H1 (cell line): ENCODE measurements around the gene KRT9. TPM values are rescaled to one million over a fixed set of nuclear protein-coding genes. Genes with fewer than 3 reads are reported as not detected.
A peak's percentile ranks its signal among the peaks of the same experiment; 100 is the strongest.

Experiments
- CTCF ChIA-PET: fragments of 300-600 bp; sonication (Branson Sonifier 250); formaldehyde crosslinking; loops from one replicate; lab custom pipeline; 2021; ENCODE audit not compliant: partially characterized antibody; lab: Charles Lee
- POLR2A ChIA-PET: fragments of 300-600 bp; sonication (Branson Sonifier 250); formaldehyde crosslinking; loops from one replicate; lab custom pipeline; 2021; ENCODE audit warnings: inconsistent platforms; ENCODE audit not compliant: partially characterized antibody; lab: Charles Lee
- DNase-seq, 2 experiments: peaks; one replicate each; pipeline versions ENCODE4 v3.0.0 to v3.0.0-alpha.2; 2010 to 2022; ENCODE audit warnings: low spot score in 2 of 2, low read depth in 1 of 2, mixed read lengths in 1 of 2
- FAIRE-seq: peaks from 2 replicates; lab custom pipeline; 2011; peaks lifted over from hg19 to GRCh38; lab: Jason Lieb, UNC
- H2AFZ ChIP-seq: 2 replicates; pipeline ENCODE4 v1.8.1; 2012; ENCODE audit warnings: low read length, inconsistent platforms
- H2AK5ac ChIP-seq: 2 replicates; pipeline ENCODE4 v1.6.1; 2013; ENCODE audit warnings: low read depth, low read length
- H2BK120ac ChIP-seq: replicated peaks from 2 replicates; pipeline ENCODE3; 2013; ENCODE audit warnings: low read depth, low read length, inconsistent platforms
- H2BK12ac ChIP-seq: 2 replicates; pipeline ENCODE4 v1.6.1; 2013; ENCODE audit warnings: low read depth, low read length
- H2BK15ac ChIP-seq: 2 replicates; pipeline ENCODE4 v1.6.1; 2013; ENCODE audit warnings: low read length
- H2BK20ac ChIP-seq: 2 replicates; pipeline ENCODE4 v1.6.1; 2013; ENCODE audit warnings: low read length
- H2BK5ac ChIP-seq: 2 replicates; pipeline ENCODE4 v1.6.1; 2013; ENCODE audit warnings: low read depth, low read length
- H3K14ac ChIP-seq: 2 replicates; pipeline ENCODE4 v1.6.1; 2013; ENCODE audit warnings: inconsistent platforms; ENCODE audit not compliant: insufficient read length
- H3K18ac ChIP-seq: 2 replicates; pipeline ENCODE4 v1.6.1; 2013; ENCODE audit warnings: low read length; ENCODE audit errors: extremely low read depth
- H3K23ac ChIP-seq: 2 replicates; pipeline ENCODE4 v1.6.1; 2013; ENCODE audit warnings: inconsistent platforms; ENCODE audit not compliant: insufficient read length
- H3K23me2 ChIP-seq: 2 replicates; pipeline ENCODE4 v1.6.1; 2013; ENCODE audit warnings: low read depth, low read length
- H3K27ac ChIP-seq: 2 replicates; pipeline ENCODE4 v1.6.1; 2011; ENCODE audit warnings: low read depth, low read length, inconsistent platforms
- H3K27me3 ChIP-seq, 4 experiments: replicated peaks in 1 of 4; 1 replicate in 1 of 4; 2 replicates in 3 of 4; pipeline versions ENCODE4 v1.6.1 to v1.8.1; 2011 to 2013; ENCODE audit warnings: low read length in 3 of 4, mild to moderate bottlenecking in 3 of 4, inconsistent platforms in 2 of 4, mixed read lengths in 2 of 4, moderate library complexity in 1 of 4; ENCODE audit not compliant: control insufficient read depth in 3 of 4, insufficient read depth in 3 of 4; ENCODE audit errors: extremely low read depth in 1 of 4
- H3K36me3 ChIP-seq, 4 experiments: 2 replicates each; pipeline versions ENCODE4 v1.6.1 to v1.8.1; 2011 to 2013; ENCODE audit warnings: mild to moderate bottlenecking in 4 of 4, low read length in 3 of 4, moderate library complexity in 2 of 4, control low read depth in 1 of 4, inconsistent platforms in 1 of 4; ENCODE audit not compliant: insufficient read depth in 4 of 4, control insufficient read depth in 2 of 4
- H3K4ac ChIP-seq: replicated peaks from 2 replicates; pipeline ENCODE3; 2013; ENCODE audit warnings: low read length, low read depth, mixed read lengths, inconsistent platforms; ENCODE audit not compliant: insufficient read length
- H3K4me1 ChIP-seq, 4 experiments: replicated peaks in 1 of 4; 1 replicate in 1 of 4; 2 replicates in 3 of 4; pipeline versions ENCODE4 v1.6.1 to v1.8.1; 2011 to 2013; ENCODE audit warnings: low read length in 3 of 4, inconsistent platforms in 2 of 4, mixed read lengths in 1 of 4; ENCODE audit not compliant: insufficient read depth in 4 of 4, control insufficient read depth in 3 of 4
- H3K4me2 ChIP-seq, 2 experiments: 2 replicates each; pipeline versions ENCODE4 v1.6.1 to v1.8.1; 2011 to 2013; ENCODE audit warnings: low read depth in 2 of 2, low read length in 2 of 2, control low read depth in 1 of 2, inconsistent platforms in 1 of 2, mild to moderate bottlenecking in 1 of 2; ENCODE audit not compliant: insufficient read depth in 1 of 2
- H3K4me3 ChIP-seq, 4 experiments: fragments of 200-600, 300-600 bp in 1 of 4; sonication (generic), shearing (Covaris generic), sonication (Bioruptor Twin) in 1 of 4; 2 replicates each; pipeline versions ENCODE4 v1.5.1 to v1.8.1; 2011 to 2016; ENCODE audit warnings: low read length in 4 of 4, low read depth in 3 of 4, control low read depth in 2 of 4, inconsistent platforms in 2 of 4, mild to moderate bottlenecking in 2 of 4, mixed read lengths in 1 of 4, moderate library complexity in 1 of 4; ENCODE audit not compliant: insufficient read depth in 2 of 4; ENCODE audit errors: extremely low read depth in 1 of 4
- H3K56ac ChIP-seq: replicated peaks from 2 replicates; pipeline ENCODE3; 2013; ENCODE audit warnings: low read depth, mild to moderate bottlenecking, mixed read lengths, low read length, inconsistent platforms; ENCODE audit not compliant: insufficient read length
- H3K79me1 ChIP-seq: 2 replicates; pipeline ENCODE4 v1.6.1; 2013; ENCODE audit warnings: low read depth, low read length, control low read depth
- H3K79me2 ChIP-seq, 2 experiments: 2 replicates each; pipeline versions ENCODE4 v1.6.1 to v1.8.1; 2012 to 2013; ENCODE audit warnings: low read length in 2 of 2, mild to moderate bottlenecking in 2 of 2, inconsistent platforms in 1 of 2; ENCODE audit not compliant: insufficient read depth in 2 of 2, control insufficient read depth in 1 of 2
- H3K9ac ChIP-seq, 4 experiments: replicated peaks in 1 of 4; 1 replicate in 1 of 4; 2 replicates in 3 of 4; pipeline versions ENCODE4 v1.6.1 to v1.8.1; 2011 to 2013; ENCODE audit warnings: low read depth in 3 of 4, low read length in 3 of 4, control low read depth in 2 of 4, mild to moderate bottlenecking in 2 of 4, moderate library complexity in 2 of 4, inconsistent platforms in 1 of 4; ENCODE audit errors: extremely low read depth in 1 of 4
- H3K9me3 ChIP-seq, 2 experiments: 2 replicates each; pipeline versions ENCODE4 v1.6.1 to v1.8.1; 2012 to 2013; ENCODE audit warnings: mild to moderate bottlenecking in 2 of 2, moderate library complexity in 2 of 2, control low read depth in 1 of 2, inconsistent platforms in 1 of 2, low read depth in 1 of 2, low read length in 1 of 2, mixed read lengths in 1 of 2; ENCODE audit not compliant: insufficient read depth in 2 of 2
- H4K20me1 ChIP-seq, 2 experiments: replicated peaks in 1 of 2; 2 replicates each; pipeline versions ENCODE3 to v1.8.1; 2011 to 2013; ENCODE audit warnings: inconsistent platforms in 2 of 2, low read length in 2 of 2, mild to moderate bottlenecking in 1 of 2; ENCODE audit not compliant: insufficient read depth in 2 of 2, control insufficient read depth in 1 of 2
- H4K5ac ChIP-seq: 2 replicates; pipeline ENCODE4 v1.6.1; 2013; ENCODE audit warnings: low read length, low read depth, mixed read lengths, inconsistent platforms; ENCODE audit not compliant: insufficient read length
- H4K8ac ChIP-seq: 2 replicates; pipeline ENCODE4 v1.8.0; 2013; ENCODE audit warnings: mild to moderate bottlenecking, moderate library complexity, low read length, inconsistent platforms; ENCODE audit not compliant: insufficient read depth; ENCODE audit errors: extremely low read depth
- H4K91ac ChIP-seq: replicated peaks from 2 replicates; pipeline ENCODE3; 2013; ENCODE audit warnings: low read length, mixed read lengths, inconsistent platforms; ENCODE audit not compliant: insufficient read length
- ASH2L ChIP-seq: fragments of 200-600, 300-600 bp; sonication (generic); IDR thresholded peaks from one replicate; pipeline ENCODE4 v1.7.1; 2017; ENCODE audit warnings: low read length
- BACH1 ChIP-seq: IDR thresholded peaks from 2 replicates; pipeline ENCODE4 v1.6.1; 2012; ENCODE audit warnings: low read length, improper control_type of control experiment
- KDM1A ChIP-seq: fragments of 200-600, 300-600 bp; sonication (generic); IDR thresholded peaks from 2 replicates; pipeline ENCODE4 v1.7.1; 2016; ENCODE audit warnings: mild to moderate bottlenecking, low read length, borderline replicate concordance
- MAFK ChIP-seq: IDR thresholded peaks from 2 replicates; pipeline ENCODE4 v1.6.1; 2012; ENCODE audit warnings: low read depth, mild to moderate bottlenecking, improper control_type of control experiment, low read length
- SRF ChIP-seq: IDR thresholded peaks from 2 replicates; pipeline ENCODE4 v1.6.1; 2011; ENCODE audit warnings: mild to moderate bottlenecking, low read depth, low read length, moderate library complexity
- WGBS, 2 experiments: shearing (Covaris generic) in 1 of 2; methylation state at CpG; one replicate each; pipeline versions ENCODE4 v1.1.6 to v1.1.7; 2013 to 2015; ENCODE audit warnings: low lambda C conversion rate in 2 of 2, mixed read lengths in 2 of 2, inconsistent platforms in 1 of 2, low coverage in 1 of 2, missing lambda C conversion rate in 1 of 2; ENCODE audit not compliant: insufficient replicate concordance in 2 of 2, insufficient coverage in 1 of 2, insufficient read length in 1 of 2; ENCODE audit errors: extremely low coverage in 1 of 2, missing lambda C conversion rate in 1 of 2; 5-methylcytosine and 5-hydroxymethylcytosine counted together
- polyA plus RNA-seq, 7 experiments: library from polyadenylated mRNA; depleted of rRNA in 3 of 7; stranded (reverse) in 5 of 7; unstranded in 2 of 7; fragments of >200 nt in 5 of 7; fragments of 200-250 nt in 2 of 7; gene quantifications; 1 replicate in 5 of 7; 2 replicates in 1 of 7; 4 replicates in 1 of 7; pipeline versions ENCODE4 v1.2.1 to v1.2.3, GENCODE V29; 2011 to 2013; ENCODE audit warnings: missing spikeins in 2 of 7, mixed read lengths in 2 of 7
- total RNA-seq: library from RNA; stranded (reverse); fragmentation: NEBNext Ultra II Directional; extraction: Animal tissue kit (Norgen Biotek cat#: 25700); gene quantifications from 2 replicates; pipeline ENCODE4 v1.2.1, GENCODE V29; 2021

KRT9 gene
- total and polyA plus RNA-seq, 2 of the 8 experiments (the other 6 are each of a cell fraction or from before 2014, with no cell fraction given) = not detected

- CTCF ChIA-PET = interaction anchor here (0.6 to 5.0 kb wide), 6 partner anchors 10 to 112 kb away, joined by 3 to 23 read pairs (median 8); no protein-coding TSS in a partner anchor
- Histone ChIP-seq H3K79me2 (no peaks in the 10 kb centered on the region), H2BK12ac (no peak overlapping the region), H3K79me1 (no peaks in the 10 kb centered on the region), H3K23me2 (peaks cover 15% of the 10 kb centered on the region; the same call in 1 of the 2 replicates), H2BK120ac (no peak overlapping the region), H3K27me3 (no peaks in the 10 kb centered on the region), H2AK5ac (no peak overlapping the region), H2BK20ac (no peak overlapping the region), H3K14ac (no peak overlapping the region), H3K18ac (no peak overlapping the region), H2BK15ac (no peak overlapping the region)
- FAIRE-seq = no peak
- 69% methylated on average over 4 of the region's 4 CpGs; no CpG with 5 or more reads in 1 of the 2 experiments for WGBS, 2 experiments
- TF ChIP-seq SRF (no peak), KDM1A (peak; percentile 29; the same call in 1 of the 2 replicates), BACH1 (no peak), MAFK (no peak), ASH2L (no peak)
- TF ChIP-seq, all 59 proteins: peak for 1
- H4K20me1 ChIP-seq = peaks cover 0 to 2% of the 10 kb centered on the region in 2 experiments
- H4K91ac ChIP-seq = no peak overlapping the region
- H3K27ac ChIP-seq = no peak overlapping the region
- H3K4me2 ChIP-seq = no peak overlapping the region
- no peaks in the 10 kb centered on the region for H3K9me3 ChIP-seq
- no peak overlapping the region for H2AFZ ChIP-seq
- POLR2A ChIA-PET = interaction anchor here (1.9 kb wide), 1 partner anchor 72 kb away, joined by 5 read pairs; the partner anchor contains the start of gene KRT19
- no peak overlapping the region for H3K56ac ChIP-seq
- H3K36me3 ChIP-seq = no peaks in the 10 kb centered on the region
- no peak for DNase-seq
- H3K4me3 ChIP-seq = no peak overlapping the region
- no peak overlapping the region for H3K23ac ChIP-seq
- no peak overlapping the region for H4K8ac ChIP-seq
- H2BK5ac ChIP-seq = no peak overlapping the region
- no peak overlapping the region for H4K5ac ChIP-seq
- no peak overlapping the region for H3K9ac ChIP-seq
- H3K4ac ChIP-seq = no peak overlapping the region
- H3K4me1 ChIP-seq = no peaks in the 10 kb centered on the region
Observed at GRCh38 chr17:41600318-41600717, 28.5 kb upstream of the KRT9 start.
